AG10803 (cell line): ENCODE data around the gene ACTL7A.
"Not testable (repeated sequence)": the region's sequence is repeated elsewhere in the genome, so short reads cannot be mapped to it uniquely, and the experiment has no call there.

Experiments used
- DNase-seq: peaks from one replicate; pipeline ENCODE4 v3.0.0; 2010; ENCODE audit warnings: low read depth
- H3K4me3 ChIP-seq: 2 replicates; pipeline ENCODE4 v1.5.1; 2011; ENCODE audit warnings: mild to moderate bottlenecking, low read length, control low read depth
- TF ChIP-seq, protein P1 (sequence below): conservative IDR thresholded peaks from 2 replicates; pipeline ENCODE4 v1.5.1; 2011; ENCODE audit warnings: mild to moderate bottlenecking, low read length, control low read depth, inconsistent platforms

The ACTL7A gene

DNA sequence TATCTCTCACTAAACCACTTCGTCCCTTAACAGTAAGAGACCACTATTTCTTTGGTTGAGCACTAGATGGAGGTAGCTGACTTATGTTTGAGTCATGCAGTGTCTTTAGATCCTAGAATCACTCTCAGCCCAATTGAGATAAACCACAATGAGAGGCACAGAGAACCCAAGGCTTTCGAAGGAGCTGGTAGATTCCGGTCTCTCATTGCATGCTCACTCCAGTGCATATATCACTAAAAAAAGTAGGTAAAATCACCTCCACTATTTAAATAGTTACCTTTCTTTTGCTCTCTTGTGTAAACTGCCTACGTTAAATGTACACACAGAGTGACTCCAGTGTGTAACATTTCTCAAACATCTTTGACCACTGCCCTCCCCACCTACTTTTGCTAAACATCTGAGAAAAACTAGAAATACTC is 27.6 kb downstream of the ACTL7A start:
- H3K4me3 ChIP-seq: no peak overlapping the region
- DNase-seq: peak; percentile 37
- TF ChIP-seq, protein P1, sequence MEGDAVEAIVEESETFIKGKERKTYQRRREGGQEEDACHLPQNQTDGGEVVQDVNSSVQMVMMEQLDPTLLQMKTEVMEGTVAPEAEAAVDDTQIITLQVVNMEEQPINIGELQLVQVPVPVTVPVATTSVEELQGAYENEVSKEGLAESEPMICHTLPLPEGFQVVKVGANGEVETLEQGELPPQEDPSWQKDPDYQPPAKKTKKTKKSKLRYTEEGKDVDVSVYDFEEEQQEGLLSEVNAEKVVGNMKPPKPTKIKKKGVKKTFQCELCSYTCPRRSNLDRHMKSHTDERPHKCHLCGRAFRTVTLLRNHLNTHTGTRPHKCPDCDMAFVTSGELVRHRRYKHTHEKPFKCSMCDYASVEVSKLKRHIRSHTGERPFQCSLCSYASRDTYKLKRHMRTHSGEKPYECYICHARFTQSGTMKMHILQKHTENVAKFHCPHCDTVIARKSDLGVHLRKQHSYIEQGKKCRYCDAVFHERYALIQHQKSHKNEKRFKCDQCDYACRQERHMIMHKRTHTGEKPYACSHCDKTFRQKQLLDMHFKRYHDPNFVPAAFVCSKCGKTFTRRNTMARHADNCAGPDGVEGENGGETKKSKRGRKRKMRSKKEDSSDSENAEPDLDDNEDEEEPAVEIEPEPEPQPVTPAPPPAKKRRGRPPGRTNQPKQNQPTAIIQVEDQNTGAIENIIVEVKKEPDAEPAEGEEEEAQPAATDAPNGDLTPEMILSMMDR: peak; percentile 42

DNA sequence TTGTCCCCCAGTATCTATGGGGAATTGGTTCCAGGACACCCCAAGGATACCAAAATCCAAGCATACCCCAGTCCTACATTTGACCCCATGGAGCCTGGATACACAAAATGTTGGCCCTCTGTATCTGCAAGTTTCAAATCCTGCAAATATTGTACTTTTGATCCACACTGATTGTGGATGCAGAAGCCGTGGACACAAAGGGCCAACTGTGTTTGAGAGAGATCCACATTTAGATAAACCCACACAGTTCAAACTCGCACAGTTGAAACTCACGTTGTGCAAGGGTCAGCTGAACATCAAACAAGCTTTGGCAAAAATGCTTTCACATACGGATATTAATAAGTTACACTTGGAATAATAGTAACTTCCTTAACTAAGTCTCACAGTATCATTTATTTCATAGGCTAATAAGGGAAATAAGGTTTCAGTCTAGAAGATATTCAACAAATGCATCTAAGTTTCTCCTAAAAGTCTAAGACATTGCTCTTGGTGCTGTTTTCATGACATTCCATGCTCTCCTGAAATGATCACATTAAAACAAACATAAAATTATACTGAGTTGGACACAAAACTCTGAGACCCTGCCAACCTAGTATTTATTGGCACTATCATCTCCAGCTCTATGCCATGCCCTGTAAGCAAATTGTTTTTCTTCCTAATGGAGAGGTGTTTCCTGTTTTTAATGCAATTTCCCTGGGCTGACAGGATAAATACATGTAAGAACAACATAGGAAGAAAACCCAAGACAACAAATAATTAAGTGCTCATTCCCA is 32.3 kb downstream of the ACTL7A start:
- DNase-seq: no peak

GRCh38 chr9:108897324-108898096 is 35.4 kb downstream of the ACTL7A start:
- H3K4me3 ChIP-seq: no peak overlapping the region
- DNase-seq: no peak
- TF ChIP-seq, protein P1: no peak

More for the DNA sequence above, 32.3 kb downstream of the ACTL7A start:
- TF ChIP-seq, protein P1: no peak
- no peak overlapping the region for H3K4me3 ChIP-seq

- DNase-seq, H3K4me3 ChIP-seq: not testable (repeated sequence)
These were observed 37.1 kb downstream of the ACTL7A start for GRCh38 chr9:108899023-108899695.

- H3K4me3 ChIP-seq: no peak overlapping the region
- DNase-seq: no peak
- TF ChIP-seq, protein P1: no peak
These were observed 38.1 kb downstream of the ACTL7A start for GRCh38 chr9:108900176-108900575.

DNA sequence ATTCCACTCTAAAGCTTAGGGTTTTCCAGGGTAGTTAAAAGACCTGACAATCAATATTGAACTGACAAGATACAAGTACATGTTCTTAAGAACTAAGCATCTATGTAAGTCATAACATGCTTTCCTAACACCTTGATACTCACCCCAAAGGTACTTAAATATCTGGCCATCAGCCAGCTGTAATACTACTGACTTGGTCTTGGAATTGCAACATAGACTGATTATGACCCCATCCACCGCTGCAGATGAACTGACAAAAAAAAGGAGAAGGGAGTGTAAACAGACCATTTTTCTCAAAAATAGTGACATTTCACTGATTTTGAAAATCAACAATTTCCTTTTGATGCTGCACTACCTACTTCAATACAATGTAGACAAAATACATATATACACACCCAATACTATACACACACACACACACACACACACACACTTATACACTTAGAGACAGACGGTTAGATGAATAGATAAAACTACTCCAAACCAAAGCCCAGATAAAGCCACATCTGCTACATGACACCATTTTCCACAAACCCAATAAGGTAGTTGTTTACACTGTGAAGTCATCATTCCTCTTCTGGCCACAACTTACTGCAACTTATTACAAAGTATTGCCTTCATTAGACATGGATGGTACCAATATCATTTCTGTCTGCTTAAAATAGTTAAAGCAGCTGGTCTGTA is 41.5 kb downstream of the ACTL7A start:
- TF ChIP-seq, protein P1: no peak
- no peak for DNase-seq
- H3K4me3 ChIP-seq: no peak overlapping the region

DNA sequence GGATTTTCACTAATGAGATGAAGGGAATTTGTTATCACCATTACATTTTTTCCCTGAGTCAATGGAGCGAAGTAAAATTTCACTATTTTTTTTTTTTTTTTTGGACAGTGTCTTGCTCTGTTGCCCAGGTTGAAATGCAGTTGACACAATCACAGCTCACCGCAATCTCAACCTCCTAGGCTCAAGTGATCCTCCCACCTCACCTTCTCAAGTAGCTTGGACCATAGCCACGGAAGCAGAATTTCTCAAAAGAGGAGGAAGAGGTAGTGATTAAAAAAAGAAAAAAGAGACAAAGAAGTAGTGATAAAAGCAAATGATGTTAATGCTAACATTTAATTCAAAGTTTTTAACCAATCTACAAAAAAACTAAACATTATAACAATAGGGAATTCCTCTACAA is 42.1 kb downstream of the ACTL7A start:
- no peak for DNase-seq
- TF ChIP-seq, protein P1: no peak
- no peak overlapping the region for H3K4me3 ChIP-seq
